ENCODE data around the gene CEP72. TPM values are rescaled to one million over a fixed set of nuclear protein-coding genes. Genes with fewer than 3 reads are reported as not detected.

The CEP72 gene
- total RNA-seq, 4 donors from 2014 or later: 0.83 to 1.8 (median 1.5) TPM

- 98% methylated on average over 3 of the region's 4 CpGs for WGBS
Observed at GRCh38 chr5:647311-647710, 35.2 kb downstream of the CEP72 start.

GRCh38 chr5:647727-648126 is 35.6 kb downstream of the CEP72 start:
- intact Hi-C loops (cut with DNase I): no loop called here
- no peak for DNase-seq (ENCODE audit: extremely low spot score)
- 96% methylated on average over 9 of the region's 9 CpGs for WGBS

More at GRCh38 chr5:647311-647710, 35.2 kb downstream of the CEP72 start:
- intact Hi-C loops (cut with DNase I): no loop called here
- TF ChIP-seq POLR2AphosphoS5 (IDR thresholded peaks at IDR 0.05): no peak
- no peak for TF ChIP-seq EP300 (IDR thresholded peaks at IDR 0.05)
- TF ChIP-seq POLR2A (IDR thresholded peaks at IDR 0.05; ENCODE audit: low read depth): no peak
- TF ChIP-seq, protein P1, sequence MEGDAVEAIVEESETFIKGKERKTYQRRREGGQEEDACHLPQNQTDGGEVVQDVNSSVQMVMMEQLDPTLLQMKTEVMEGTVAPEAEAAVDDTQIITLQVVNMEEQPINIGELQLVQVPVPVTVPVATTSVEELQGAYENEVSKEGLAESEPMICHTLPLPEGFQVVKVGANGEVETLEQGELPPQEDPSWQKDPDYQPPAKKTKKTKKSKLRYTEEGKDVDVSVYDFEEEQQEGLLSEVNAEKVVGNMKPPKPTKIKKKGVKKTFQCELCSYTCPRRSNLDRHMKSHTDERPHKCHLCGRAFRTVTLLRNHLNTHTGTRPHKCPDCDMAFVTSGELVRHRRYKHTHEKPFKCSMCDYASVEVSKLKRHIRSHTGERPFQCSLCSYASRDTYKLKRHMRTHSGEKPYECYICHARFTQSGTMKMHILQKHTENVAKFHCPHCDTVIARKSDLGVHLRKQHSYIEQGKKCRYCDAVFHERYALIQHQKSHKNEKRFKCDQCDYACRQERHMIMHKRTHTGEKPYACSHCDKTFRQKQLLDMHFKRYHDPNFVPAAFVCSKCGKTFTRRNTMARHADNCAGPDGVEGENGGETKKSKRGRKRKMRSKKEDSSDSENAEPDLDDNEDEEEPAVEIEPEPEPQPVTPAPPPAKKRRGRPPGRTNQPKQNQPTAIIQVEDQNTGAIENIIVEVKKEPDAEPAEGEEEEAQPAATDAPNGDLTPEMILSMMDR (IDR thresholded peaks at IDR 0.05): no peak
- Histone ChIP-seq H3K4me3 (no peak overlapping the region), H3K27ac (replicated peaks in 1 of 4) (no peak overlapping the region), H3K4me1 (no peaks in the 10 kb centered on the region), H3K9me3 (no peaks in the 10 kb centered on the region), H3K27me3 (no peaks in the 10 kb centered on the region), H3K36me3 (peaks cover 0 to 45% (median 18%) of the 10 kb centered on the region in 4 donors)
- no peak for DNase-seq (ENCODE audit: extremely low spot score)

DNA sequence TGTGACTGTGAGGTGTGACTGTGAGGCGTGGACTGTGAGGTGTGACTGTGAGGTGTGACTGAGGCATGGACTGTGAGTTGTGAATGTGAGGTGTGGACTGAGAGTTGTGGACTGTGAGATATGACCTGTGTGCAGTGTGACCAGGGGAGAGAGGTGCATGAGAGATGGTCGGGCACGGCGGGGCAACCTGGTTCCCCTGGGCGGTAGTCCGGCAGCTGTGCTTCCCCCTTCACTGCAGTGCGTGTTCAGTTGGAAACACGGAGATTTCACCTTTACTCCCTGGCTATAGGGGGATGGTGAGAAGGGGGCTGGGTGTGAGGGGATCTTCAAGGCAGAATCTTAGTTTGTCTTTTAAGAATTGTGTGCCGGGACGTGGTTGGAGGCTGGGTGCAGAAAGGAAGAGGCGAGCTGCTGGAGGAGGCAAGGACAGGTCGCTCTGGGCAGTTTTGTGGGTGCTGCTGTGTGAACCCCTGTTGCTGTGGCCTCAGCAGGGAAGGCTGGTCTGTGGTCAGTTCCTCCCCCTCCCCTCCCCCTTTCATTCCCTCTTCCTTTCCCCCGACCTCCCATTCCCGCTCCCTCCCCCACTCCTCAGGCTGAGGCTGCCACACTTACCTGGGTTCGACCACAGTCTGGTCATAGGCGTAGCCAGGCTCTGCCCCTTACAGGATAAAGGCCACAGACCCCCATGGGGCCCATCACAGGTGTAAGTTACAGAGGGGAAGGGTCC is 39.3 kb downstream of the CEP72 start:
- Histone ChIP-seq H3K27me3 (no peaks in the 10 kb centered on the region), H3K4me1 (no peaks in the 10 kb centered on the region), H3K27ac (replicated peaks in 1 of 4) (no peak overlapping the region), H3K4me3 (no peak overlapping the region), H3K36me3 (peaks cover 0 to 26% (median 6%) of the 10 kb centered on the region in 4 donors), H3K9me3 (no peaks in the 10 kb centered on the region)
- 88% methylated on average over 16 of the region's 16 CpGs for WGBS
- DNase-seq (ENCODE audit: extremely low spot score): no peak
- intact Hi-C loops (cut with DNase I): no loop called here
- TF ChIP-seq, protein P1 (IDR thresholded peaks at IDR 0.05): no peak
- TF ChIP-seq POLR2AphosphoS5 (IDR thresholded peaks at IDR 0.05): no peak
- no peak for TF ChIP-seq EP300 (IDR thresholded peaks at IDR 0.05)
- no peak for TF ChIP-seq POLR2A (IDR thresholded peaks at IDR 0.05; ENCODE audit: low read depth)

More at GRCh38 chr5:647727-648126, 35.6 kb downstream of the CEP72 start:
- Histone ChIP-seq H3K27me3 (no peaks in the 10 kb centered on the region), H3K36me3 (peaks cover 0 to 45% (median 16%) of the 10 kb centered on the region in 4 donors), H3K27ac (replicated peaks in 1 of 4) (no peak overlapping the region), H3K4me3 (no peak overlapping the region), H3K4me1 (no peaks in the 10 kb centered on the region), H3K9me3 (no peaks in the 10 kb centered on the region)
- TF ChIP-seq, protein P1 (IDR thresholded peaks at IDR 0.05): no peak
- TF ChIP-seq EP300 (IDR thresholded peaks at IDR 0.05) (no peak), POLR2A (IDR thresholded peaks at IDR 0.05; ENCODE audit: low read depth) (no peak), POLR2AphosphoS5 (IDR thresholded peaks at IDR 0.05) (no peak)

- H3K27me3 ChIP-seq: no peaks in the 10 kb centered on the region
- H3K4me3 ChIP-seq: no peak overlapping the region
- no peak for DNase-seq (ENCODE audit: extremely low spot score)
- no peaks in the 10 kb centered on the region for H3K9me3 ChIP-seq
- H3K36me3 ChIP-seq: peaks cover 0 to 20% (median 3%) of the 10 kb centered on the region in 4 donors
- TF ChIP-seq, protein P1 (IDR thresholded peaks at IDR 0.05): no peak
- TF ChIP-seq POLR2A (IDR thresholded peaks at IDR 0.05; ENCODE audit: low read depth) (no peak), POLR2AphosphoS5 (IDR thresholded peaks at IDR 0.05) (no peak), EP300 (IDR thresholded peaks at IDR 0.05) (no peak)
- H3K27ac ChIP-seq (replicated peaks in 1 of 4): no peak overlapping the region
- H3K4me1 ChIP-seq: no peaks in the 10 kb centered on the region
- intact Hi-C loops (cut with DNase I): no loop called here
- WGBS: 95% methylated on average over 8 of the region's 8 CpGs
Observed at GRCh38 chr5:652023-652515, 39.9 kb downstream of the CEP72 start.

All from esophagus muscularis mucosa (tissue), 4 donors.